ENCODE results near the gene ARID1B.

GRCh38 chr6:157095084-157095483 is 317.9 kb downstream of the ARID1B start:
- no peak for TF ChIP-seq CTCF (IDR thresholded peaks at IDR 0.05)
- TF ChIP-seq POLR2A (IDR thresholded peaks at IDR 0.05): no peak
